LNCAP (cell line): Measurements from ENCODE around the gene ELP1.

Experiments used
- CTCF ChIP-seq: fragments of 450-650 bp; IDR thresholded peaks from 2 replicates; pipeline ENCODE4 v1.5.1; 2017; ENCODE audit warnings: mild to moderate bottlenecking

The ELP1 gene

GRCh38 chr9:108860764-108861163 lies 73.2 kb downstream of the ELP1 start:
- TF ChIP-seq CTCF = no peak

- TF ChIP-seq CTCF = no peak
These were observed 73.6 kb downstream of the ELP1 start for GRCh38 chr9:108860354-108860753.

- TF ChIP-seq CTCF = no peak
These were observed 74.3 kb downstream of the ELP1 start for GRCh38 chr9:108859459-108860114.

- no peak for TF ChIP-seq CTCF
These were observed 76.4 kb downstream of the ELP1 start for GRCh38 chr9:108857572-108857971.

GRCh38 chr9:108855888-108856287 lies 78.0 kb downstream of the ELP1 start, which contains the start of gene ACTL7B:
ACTL7B (minus strand) TSS chr9:108855986; CDS start chr9:108855930, 56 bp downstream.
- no peak for TF ChIP-seq CTCF

- no peak for TF ChIP-seq CTCF
These were observed 78.4 kb downstream of the ELP1 start for GRCh38 chr9:108855529-108855886.

GRCh38 chr9:108854641-108855528 lies 79.0 kb downstream of the ELP1 start:
- no peak for TF ChIP-seq CTCF
